Measurements from ENCODE around the gene FBXL13.

The FBXL13 gene

GRCh38 chr7:102988631-102989560 lies 85.7 kb downstream of the FBXL13 start:
- TF ChIP-seq GABPA (IDR thresholded peaks at IDR 0.05; ENCODE audit: low read depth) = no peak
- no peaks in the 10 kb centered on the region for H3K27me3 ChIP-seq (ENCODE audit: insufficient read depth, poor library complexity, severe bottlenecking)
- peak in 1 of 2 experiments; percentile 37 for DNase-seq (ENCODE audit: low read depth in 1 of 2, low spot score in 1 of 2)
- peak overlapping the region; percentile 39; the same call in 1 of the 2 replicates for H3K27ac ChIP-seq (replicated peaks)
- no peak overlapping the region for H3K4me3 ChIP-seq (replicated peaks; ENCODE audit: insufficient read depth, low read length)

- no peak for DNase-seq (ENCODE audit: low read depth in 1 of 2, low spot score in 1 of 2)
- Histone ChIP-seq H3K27me3 (ENCODE audit: insufficient read depth, poor library complexity, severe bottlenecking) (no peaks in the 10 kb centered on the region), H3K4me3 (replicated peaks; ENCODE audit: insufficient read depth, low read length) (no peak overlapping the region), H3K27ac (replicated peaks) (no peak overlapping the region)
- TF ChIP-seq POLR2AphosphoS5 (IDR thresholded peaks at IDR 0.05; ENCODE audit: low read depth) (no peak), GABPA (IDR thresholded peaks at IDR 0.05; ENCODE audit: low read depth) (no peak), CTCF (IDR thresholded peaks at IDR 0.05; ENCODE audit: insufficient read depth, low read length) (no peak), REST (IDR thresholded peaks at IDR 0.05; ENCODE audit: insufficient replicate concordance, low read depth) (no peak), SPI1 (IDR thresholded peaks at IDR 0.05; ENCODE audit: borderline replicate concordance, low read depth) (no peak)
These were observed 86.5 kb downstream of the FBXL13 start for GRCh38 chr7:102988088-102988487.

- Histone ChIP-seq H3K27ac (replicated peaks) (no peak overlapping the region), H3K4me3 (replicated peaks; ENCODE audit: insufficient read depth, low read length) (no peak overlapping the region), H3K27me3 (ENCODE audit: insufficient read depth, poor library complexity, severe bottlenecking) (no peaks in the 10 kb centered on the region)
- TF ChIP-seq SPI1 (IDR thresholded peaks at IDR 0.05; ENCODE audit: borderline replicate concordance, low read depth) = no peak
- no peak for TF ChIP-seq GABPA (IDR thresholded peaks at IDR 0.05; ENCODE audit: low read depth)
- TF ChIP-seq POLR2AphosphoS5 (IDR thresholded peaks at IDR 0.05; ENCODE audit: low read depth) = no peak
- TF ChIP-seq CTCF (IDR thresholded peaks at IDR 0.05; ENCODE audit: insufficient read depth, low read length) = no peak
- TF ChIP-seq REST (IDR thresholded peaks at IDR 0.05; ENCODE audit: insufficient replicate concordance, low read depth) = no peak
- no peak for DNase-seq (ENCODE audit: low read depth in 1 of 2, low spot score in 1 of 2)
These were observed 89.3 kb downstream of the FBXL13 start for GRCh38 chr7:102985176-102985783.

GRCh38 chr7:102983602-102984001 lies 91.0 kb downstream of the FBXL13 start:
- Histone ChIP-seq H3K27ac (replicated peaks) (no peak overlapping the region), H3K4me3 (replicated peaks; ENCODE audit: insufficient read depth, low read length) (no peak overlapping the region), H3K27me3 (ENCODE audit: insufficient read depth, poor library complexity, severe bottlenecking) (no peaks in the 10 kb centered on the region)
- TF ChIP-seq CTCF (IDR thresholded peaks at IDR 0.05; ENCODE audit: insufficient read depth, low read length) (no peak), POLR2AphosphoS5 (IDR thresholded peaks at IDR 0.05; ENCODE audit: low read depth) (no peak), SPI1 (IDR thresholded peaks at IDR 0.05; ENCODE audit: borderline replicate concordance, low read depth) (no peak), REST (IDR thresholded peaks at IDR 0.05; ENCODE audit: insufficient replicate concordance, low read depth) (no peak)
- no peak for DNase-seq (ENCODE audit: low read depth in 1 of 2, low spot score in 1 of 2)
